Activated T-helper 1 cell treated with Interleukin-2 at 50 U/mL for 16 hours (primary cell): ENCODE measurements around the gene SELENOK.
A peak's percentile ranks its signal among the peaks of the same experiment; 100 is the strongest.
"Not testable (repeated sequence)": the region's sequence is repeated elsewhere in the genome, so short reads cannot be mapped to it uniquely, and the experiment has no call there.

Source experiments
- DNase-seq: peaks from one replicate; pipeline ENCODE4 v3.0.0-alpha.2; 2020; ENCODE audit warnings: low read depth

The SELENOK gene

DNA sequence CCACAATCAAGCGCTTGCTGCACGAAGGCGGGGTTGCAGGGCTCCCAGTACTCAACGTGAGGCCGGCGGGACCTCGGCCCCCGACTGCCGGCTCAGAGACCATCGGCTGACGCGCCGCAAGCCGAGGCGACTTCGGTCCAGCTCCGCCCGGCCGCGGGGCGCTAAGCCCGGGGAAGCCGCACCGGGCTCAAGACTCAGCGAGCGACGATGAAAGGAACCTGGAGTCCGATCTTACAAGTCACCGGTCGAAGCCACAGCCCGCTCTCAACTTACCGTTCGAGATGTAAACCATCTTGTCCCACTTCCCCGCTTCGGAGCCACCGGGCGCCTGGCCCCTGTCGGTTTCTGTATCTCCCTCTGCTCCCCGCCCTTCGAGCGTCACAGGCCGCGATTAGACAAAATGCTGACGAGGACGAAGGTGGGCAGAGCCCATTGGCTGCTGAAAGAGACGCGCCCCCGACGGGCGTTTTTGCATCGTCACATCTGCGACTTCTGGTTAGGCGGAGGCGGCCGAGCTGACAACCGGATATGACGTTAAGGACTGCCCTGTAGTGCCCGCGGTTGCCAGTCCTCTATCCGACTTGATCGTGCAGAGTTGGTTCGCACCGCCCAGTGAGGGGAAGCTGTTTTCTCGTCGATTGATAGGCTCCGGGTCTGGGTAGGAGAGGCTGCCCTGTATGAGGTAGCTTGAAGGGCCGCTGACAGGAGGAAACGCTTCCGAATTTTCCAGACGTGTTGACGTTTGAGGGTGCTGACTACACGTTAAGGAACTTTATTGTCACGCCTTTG lies at the start of gene SELENOK:
TSS of gene SELENOK (minus strand) at position 363 of the 789 bp plus-strand sequence.
- DNase-seq, result peak; percentile 93

DNA sequence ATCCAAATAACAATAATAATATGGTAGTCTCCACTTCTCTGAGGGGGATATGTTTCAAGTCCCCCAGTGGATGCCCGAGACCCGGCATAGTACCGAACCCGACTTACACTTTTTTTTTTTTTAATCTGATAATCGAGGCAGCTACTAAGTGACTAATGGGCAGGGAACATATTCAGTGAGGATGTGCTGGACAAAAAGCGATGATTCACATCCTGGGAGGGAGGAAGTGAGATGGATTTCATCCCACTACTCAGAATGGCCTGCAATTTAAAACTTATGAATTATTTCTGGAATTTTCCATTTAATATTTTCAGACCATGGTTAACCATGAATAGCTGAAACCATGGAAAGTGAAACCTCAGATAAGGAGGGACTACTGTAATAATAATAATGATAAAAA lies 49.5 kb upstream of the SELENOK start:
- DNase-seq, result no peak

DNA sequence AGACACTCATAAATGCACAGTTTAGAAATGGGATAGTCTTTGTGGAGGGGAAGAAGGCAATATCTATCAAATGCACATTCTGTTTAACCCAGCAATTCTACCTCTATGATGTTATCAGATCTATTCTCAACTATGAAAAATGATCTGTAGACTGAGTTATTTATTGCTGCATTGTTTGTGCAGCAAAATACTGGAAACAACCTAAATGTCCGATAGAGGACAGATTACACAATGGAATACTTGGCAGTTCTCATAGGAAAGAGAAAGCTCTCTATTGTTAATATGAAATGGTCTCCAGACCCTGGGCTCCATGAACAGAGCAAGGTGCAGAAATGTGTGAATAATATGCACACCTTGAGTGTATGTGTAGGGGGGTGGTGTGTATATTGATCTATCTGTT lies 49.0 kb upstream of the SELENOK start:
- DNase-seq, result no peak

DNA sequence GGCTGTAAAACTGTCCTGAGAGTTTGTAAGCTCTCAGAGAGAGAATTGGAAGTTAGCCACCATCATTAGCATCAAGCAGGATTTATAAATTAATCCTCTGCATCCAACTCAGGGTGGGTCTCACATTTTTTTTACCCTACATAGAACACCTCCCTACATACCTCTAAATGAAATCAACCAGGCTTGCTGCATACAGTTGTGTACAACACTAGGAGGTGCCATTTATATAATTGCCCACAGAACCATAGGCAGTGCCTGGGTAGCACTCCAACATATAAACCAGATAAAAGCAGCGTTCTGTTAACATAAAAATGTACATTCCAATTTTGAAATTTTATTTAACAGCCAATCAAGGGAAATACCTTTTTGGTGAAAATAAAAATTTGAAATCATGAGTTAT lies 48.2 kb upstream of the SELENOK start:
- DNase-seq, result no peak

DNA sequence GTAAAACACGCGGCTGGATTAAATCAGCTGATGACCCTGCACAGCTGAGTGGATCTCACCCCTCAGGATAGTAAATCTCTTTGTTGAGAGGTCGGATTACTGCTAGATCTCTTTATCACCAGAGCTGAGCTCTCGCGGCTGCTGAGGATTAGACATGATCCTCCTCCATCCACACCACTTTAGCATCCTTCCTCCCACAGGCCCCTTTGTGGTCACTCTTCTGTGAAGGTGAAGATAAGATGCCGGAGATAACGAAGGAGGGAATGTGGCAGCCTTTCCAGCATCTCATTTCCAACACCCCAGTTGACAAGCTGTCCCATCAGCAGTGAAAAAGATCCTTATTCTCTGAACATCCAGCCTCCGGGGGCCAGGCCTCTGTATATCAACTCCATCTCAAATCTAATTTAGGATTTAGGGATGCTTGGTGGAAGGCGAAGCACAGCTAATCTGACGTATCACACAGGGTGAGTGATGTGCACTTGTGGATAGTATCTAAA lies 47.5 kb upstream of the SELENOK start:
- no peak for DNase-seq

DNA sequence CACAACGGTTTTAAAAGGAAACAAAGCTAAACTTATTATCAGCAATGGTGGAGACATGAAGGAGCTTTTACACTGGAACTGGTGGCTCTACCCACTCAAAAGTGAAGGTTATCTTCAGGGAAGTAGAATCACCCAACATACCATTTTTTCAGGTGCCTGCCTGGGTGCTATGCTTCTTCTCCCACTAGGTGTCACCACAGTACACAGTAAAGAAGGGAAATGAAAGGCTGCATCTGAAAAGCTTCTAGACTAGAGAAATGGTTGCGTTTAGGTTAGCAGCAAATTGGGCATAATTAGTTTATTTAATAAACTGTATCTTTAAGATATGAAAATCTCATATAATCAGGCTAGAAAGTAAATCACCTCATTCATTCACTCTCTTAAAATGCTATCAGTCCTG lies 47.0 kb upstream of the SELENOK start:
- DNase-seq, result no peak

DNA sequence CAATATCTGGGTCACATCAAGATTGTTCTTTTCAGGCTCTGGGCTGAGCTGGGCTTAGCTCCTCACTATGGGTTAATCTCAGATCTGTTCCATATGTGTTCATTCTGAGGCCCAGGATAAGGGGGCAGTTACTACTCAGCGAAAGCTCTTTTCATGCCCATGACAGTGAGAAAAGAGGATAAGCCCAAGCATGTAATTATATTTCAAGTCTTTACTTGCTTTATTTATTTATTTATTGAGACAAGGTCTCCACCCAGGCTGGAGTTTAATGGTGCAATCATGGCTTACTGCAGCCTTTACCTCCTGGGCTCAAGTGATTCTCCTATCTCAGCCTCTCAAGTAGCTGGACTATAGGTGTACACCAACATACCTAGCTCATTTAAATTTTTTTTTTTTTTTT lies 44.7 kb upstream of the SELENOK start:
- no peak for DNase-seq

DNA sequence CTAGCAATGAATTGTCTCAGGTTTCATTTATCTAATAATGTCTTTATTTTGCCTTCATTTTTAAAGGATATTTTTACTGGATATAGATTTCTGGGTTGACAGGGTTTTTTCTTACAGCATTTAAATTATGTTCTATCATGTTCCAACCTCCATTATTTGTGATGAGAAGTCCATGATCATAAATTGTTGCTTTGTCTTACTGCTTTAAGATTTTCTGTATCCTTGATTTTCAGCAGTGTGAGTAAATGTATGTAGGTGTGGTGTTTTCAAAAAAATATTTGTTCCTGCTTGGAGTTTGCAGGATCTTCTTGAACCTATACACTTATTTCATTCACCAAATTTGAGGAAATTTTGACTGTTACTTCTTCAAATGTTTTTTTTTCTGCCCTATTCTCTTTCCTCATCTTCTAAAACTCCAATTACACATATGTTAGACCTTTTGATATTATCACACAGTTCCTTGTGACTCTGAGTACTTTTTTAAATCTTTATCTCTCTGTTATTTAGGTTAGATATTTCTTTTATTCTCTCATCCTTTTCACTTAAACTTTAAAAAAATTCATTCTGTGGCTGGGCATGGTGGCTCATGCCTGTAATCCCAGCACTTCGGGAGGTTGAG lies 43.7 kb upstream of the SELENOK start:
- no peak for DNase-seq

DNA sequence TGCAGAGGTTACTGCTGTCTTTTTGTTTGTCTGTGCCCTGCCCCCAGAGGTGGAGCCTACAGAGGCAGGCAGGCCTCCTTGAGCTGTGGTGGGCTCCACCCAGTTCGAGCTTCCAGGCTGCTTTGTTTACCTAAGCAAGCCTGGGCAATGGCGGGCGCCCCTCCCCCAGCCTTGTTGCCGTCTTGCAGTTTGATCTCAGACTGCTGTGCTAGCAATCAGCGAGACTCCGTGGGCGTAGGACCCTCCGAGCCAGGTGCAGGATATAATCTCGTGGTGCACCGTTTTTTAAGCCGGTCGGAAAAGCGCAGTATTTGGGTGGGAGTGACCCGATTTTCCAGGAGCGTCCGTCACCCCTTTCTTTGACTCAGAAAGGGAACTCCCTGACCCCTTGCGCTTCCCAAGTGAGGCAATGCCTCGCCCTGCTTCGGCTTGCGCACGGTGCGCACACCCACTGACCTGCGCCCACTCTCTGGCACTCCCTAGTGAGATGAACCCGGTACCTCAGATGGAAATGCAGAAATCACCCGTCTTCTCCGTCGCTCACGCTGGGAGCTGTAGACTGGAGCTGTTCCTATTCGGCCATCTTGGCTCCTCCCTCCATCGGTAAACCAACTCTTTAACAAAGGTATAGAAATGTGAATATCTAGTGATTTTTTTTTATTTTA lies 35.7 kb upstream of the SELENOK start:
- DNase-seq, result not testable (repeated sequence)

DNA sequence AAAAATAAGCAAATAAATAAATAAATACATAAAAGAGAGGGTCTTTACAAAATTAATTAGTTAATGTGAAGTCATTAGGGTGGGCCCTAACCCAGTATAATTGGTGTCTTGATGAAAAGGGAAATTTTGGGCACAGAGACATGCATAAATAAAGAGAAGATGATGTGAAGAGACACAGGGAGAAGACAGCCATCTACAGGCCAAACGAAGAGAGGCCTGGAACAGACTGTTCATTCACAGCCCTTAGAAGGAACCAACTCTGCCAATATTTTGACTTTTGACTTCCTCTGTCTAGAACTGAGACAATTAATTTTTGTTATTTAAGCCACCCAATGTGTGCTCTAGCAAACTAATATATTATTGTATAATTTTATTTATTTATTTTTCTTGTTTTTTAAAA lies 29.6 kb upstream of the SELENOK start:
- no peak for DNase-seq

DNA sequence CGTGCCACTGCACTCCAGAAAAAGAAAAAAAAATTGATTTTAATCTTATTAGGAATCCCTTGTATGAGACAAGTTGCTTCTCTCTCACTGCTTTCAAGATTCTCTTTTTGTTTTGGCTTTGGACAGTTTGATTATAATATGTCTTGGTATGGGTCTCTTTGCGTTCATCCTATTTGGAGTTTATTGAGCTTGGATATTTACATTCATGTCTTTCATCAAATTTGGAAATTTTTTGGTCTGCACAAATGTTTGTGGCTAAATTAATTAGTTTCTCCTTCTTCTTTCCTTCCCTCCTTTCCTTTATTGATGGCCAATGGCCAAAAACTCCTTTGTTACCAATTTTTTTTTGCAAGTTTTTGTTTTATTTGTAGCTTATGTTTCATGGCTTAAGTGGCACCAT lies 28.1 kb upstream of the SELENOK start:
- DNase-seq, result no peak

DNA sequence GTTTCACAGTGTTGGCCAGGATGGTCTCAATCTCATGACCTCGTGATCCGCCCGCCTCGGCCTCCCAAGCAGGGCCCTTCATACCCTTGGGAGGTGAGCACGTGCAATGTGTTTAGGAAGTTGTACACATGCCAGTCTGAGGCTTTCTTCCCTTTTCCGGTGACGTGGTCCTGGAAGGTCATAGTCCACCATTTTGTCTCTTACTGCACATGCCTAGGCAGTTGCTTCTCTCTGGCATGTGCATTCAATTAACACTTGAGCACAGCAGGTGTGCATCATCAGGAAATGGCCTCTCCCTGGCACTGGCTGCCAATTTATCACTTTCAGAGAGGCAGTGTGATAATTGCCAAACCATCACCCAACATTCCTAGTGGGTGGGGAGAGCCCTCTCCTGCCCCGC lies 21.7 kb upstream of the SELENOK start:
- DNase-seq, result no peak

DNA sequence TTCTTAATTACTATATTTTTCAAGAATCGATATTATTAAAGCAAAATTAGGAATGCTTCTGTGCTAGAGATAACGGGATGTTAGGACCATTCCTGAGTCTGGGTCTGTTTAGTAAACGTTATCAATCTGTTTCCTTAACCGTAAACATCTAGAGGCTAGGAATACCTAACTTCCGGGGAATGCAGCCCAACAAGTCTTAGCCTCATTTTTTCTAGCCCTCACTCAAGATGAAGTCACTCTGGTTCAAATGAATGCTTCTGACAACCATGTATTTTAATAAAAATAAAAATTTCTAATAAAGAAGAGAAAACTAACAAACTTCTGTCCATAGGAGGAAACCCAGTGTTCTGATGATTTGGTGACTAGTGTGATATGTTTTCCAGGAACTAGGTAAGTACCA lies 11.1 kb upstream of the SELENOK start:
- no peak for DNase-seq

DNA sequence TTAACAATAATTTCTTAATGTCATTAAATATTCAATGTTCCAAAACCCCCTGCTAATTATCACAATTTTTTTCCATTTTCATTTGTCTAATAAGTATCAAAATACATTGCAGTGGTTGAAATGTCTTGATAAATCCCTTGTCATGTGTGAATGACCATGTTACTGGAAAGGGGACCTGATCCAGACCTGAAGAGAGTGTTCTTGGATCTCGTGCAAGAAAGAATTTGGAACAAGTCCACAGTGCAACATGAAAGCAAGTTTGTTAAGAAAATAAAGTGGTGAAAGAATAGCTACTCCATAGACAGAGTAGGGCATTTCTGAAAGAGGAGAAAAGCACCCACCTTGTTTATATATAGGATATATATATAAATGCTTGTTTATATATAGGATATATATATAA lies 10.4 kb upstream of the SELENOK start:
- no peak for DNase-seq

DNA sequence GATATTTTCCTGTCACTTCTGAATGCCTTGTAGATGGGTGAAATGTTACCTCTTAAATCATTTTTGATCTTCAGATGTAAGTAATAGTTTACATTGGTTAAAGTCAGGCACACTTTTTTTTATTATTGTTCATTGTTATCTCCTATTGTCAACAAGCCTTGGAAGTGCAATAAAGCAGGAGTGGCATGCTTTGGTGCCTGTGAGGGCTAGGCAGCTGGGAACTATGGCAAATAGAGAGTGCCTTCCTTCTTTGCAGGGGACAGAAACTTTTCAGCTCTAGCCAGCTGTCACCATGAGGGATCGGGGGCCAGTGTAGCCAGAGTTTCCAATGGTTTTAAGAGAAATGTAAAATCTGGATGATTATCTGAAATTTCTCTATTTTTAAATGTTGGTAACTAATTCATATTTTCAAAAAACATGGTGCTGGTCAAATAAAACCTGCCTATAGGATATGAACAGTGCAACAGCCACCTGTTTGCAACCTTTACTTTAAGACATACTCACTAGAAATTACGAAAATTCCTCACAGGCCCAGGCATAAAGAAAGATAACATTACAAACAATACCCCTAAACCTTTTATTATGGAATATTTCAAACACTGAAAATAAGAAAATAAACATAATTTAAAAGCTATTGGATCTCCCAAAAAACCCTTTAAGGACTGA lies 9.1 kb upstream of the SELENOK start:
- no peak for DNase-seq

DNA sequence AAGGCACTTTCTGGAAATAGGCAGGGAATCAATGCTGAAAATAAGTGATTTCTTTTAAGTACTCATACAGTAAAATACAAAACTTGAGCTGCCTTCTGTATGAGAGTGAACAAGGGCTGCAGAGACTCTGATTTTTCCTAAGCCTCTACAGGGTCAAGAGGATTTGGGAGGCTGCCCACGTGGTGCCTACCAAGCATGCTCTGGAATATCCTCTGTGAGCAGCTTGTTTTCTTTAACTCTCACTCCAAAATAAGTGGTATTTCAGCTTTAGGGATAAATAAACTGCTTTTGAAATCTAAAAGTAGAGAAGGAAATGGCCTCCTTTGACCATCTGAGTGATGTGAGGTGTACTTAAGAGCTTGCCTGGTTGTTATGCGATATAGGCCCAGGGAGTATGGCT lies 8.1 kb upstream of the SELENOK start:
- DNase-seq, result no peak

DNA sequence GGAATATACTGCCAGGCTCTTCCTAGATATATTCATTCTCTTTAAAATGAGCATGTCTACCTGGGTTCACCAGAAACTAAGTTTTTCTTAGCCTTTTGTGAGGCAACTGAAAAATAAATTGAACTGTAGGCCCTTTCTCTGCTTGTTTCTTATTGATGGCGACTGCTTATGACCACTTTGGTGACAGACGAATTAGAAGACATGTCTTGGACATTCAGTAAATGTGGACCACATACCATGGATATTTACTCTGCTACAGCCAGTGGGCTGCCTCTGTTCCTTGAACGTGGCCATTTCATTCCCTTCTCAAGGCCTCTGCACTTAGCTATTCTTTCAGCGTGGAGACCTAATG lies 603 bp upstream of the SELENOK start:
- DNase-seq, result no peak

DNA sequence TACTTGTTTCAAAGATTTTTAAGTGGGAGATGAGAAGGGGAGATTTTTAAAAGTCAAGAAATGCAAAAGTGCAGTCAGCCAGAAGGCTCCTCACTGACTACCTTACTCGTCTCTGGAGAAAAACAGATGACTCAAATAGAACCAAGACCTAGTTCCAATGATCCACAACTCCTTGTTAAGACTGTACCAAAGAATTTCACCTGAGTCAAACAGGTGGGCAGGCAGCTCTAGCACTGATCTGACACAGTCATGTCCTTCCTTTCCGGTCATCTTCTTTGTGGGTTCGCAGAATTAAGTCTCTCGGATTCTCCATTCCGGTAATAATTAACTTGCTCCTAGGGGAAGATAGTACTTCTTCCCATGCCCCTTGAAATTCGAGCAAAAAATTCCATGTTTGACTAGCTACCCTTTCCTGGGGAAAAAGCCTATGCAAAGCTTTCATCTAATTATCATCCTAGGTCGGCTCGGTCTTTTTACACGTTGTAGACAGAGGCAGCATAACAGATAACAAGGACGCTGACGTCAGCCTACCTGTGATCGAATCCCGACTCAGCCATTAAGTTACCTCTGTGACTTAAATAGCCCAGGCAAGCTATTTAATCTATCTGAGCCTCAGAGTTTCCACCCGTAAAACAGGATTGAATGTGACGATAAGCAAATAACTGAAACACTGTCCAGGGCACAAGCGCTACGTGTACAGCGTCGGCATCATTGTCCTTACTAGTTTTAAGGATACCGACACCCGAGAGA lies 758 bp downstream of the SELENOK start:
- DNase-seq, result peak; percentile 22

DNA sequence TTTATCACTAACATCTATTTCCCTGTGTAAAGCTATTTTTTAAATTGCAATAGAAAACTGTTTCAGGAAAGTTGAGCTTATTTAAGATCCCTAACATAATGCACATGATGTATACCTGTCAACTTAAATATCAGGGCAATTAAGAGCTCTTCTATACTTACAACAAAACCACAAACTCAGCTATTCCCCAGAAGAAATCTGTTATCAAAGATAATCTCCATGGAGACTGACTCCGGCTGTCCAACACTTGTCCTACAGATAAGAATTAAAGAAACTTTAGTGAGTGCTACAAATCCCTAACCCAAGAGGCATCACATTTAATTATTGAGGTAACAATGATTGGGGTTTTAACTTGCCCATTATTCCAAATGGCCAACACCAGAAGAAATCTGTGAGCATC lies 3.4 kb downstream of the SELENOK start:
- DNase-seq, result no peak

DNA sequence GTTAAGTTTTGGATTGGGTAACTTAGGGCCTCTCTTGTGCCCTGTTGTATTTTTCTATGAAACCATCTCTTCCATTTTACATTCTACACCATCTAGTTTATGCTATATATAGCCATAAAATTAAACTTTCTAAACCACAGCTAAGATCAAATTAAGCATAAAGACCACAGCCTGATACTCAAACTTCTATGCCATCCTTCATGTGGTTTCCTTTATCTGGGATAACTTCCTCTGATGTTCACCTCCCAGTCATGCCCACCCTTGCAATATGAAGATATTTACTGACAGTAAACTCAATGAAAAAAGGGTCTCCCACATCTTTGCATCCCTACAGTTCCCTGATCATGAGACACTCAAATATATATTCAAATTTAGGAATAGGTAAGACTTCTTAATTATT lies 4.2 kb downstream of the SELENOK start:
- DNase-seq, result no peak

DNA sequence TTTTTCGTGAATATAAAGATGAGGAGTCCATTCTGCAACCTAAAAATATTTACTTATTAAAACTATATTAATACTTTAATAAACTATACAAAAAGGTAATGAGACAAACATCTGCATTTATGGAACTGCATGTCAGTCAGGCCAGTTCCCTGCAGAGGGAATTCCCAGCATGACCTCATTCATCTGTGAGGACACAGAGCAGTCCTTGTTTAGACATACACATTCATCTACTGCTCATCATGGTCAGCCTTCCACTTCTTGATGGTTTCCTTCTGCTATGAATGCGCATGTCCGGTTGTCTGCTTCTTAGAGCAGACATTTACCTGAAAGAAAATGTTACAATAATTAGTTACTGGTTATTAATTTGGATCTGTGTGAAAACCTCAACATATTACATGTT lies 6.4 kb downstream of the SELENOK start:
- DNase-seq, result no peak

DNA sequence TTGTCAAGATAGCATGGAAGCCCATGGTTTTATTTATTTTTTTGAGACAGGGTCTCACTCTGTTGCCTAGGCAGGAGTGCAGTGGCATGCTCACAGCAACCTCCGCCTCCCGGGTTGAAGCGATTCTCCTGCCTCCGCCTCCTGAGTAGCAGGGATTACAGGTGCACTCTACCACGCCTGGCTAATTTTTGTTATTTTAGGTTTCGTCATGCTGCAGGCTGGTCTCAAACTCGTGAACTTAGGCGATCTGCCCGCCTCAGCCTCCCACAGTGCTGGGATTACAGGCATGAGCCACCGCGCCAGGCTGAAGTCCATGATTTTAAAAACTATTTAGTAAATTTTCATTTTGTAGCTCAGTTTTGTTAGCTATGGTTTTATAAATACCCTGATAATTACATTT lies 7.0 kb downstream of the SELENOK start:
- no peak for DNase-seq
